ENCODE results near the gene RAB36.

The RAB36 gene

GRCh38 chr22:23166841-23167616, 21.8 kb downstream of the RAB36 start:
- no peak overlapping the region for H3K4me3 ChIP-seq (ENCODE audit: low read depth, low read length)
- H3K9me3 ChIP-seq: no peaks in the 10 kb centered on the region
- no peak for TF ChIP-seq CTCF (IDR thresholded peaks at IDR 0.05; ENCODE audit: low read depth, low read length)
- DNase-seq: peak; percentile 47
- H3K27me3 ChIP-seq: no peaks in the 10 kb centered on the region
- H3K36me3 ChIP-seq: no peaks in the 10 kb centered on the region
- no peaks in the 10 kb centered on the region for H3K4me1 ChIP-seq

- no peak for TF ChIP-seq CTCF (IDR thresholded peaks at IDR 0.05; ENCODE audit: low read depth, low read length)
- Histone ChIP-seq H3K4me1 (no peaks in the 10 kb centered on the region), H3K9me3 (no peaks in the 10 kb centered on the region), H3K4me3 (ENCODE audit: low read depth, low read length) (no peak overlapping the region), H3K36me3 (no peaks in the 10 kb centered on the region), H3K27me3 (no peaks in the 10 kb centered on the region)
- DNase-seq: no peak
These were observed 23.2 kb downstream of the RAB36 start for GRCh38 chr22:23168391-23169042.

- DNase-seq: no peak
- H3K4me3 ChIP-seq (ENCODE audit: low read depth, low read length): no peak overlapping the region
- no peak for TF ChIP-seq CTCF (IDR thresholded peaks at IDR 0.05; ENCODE audit: low read depth, low read length)
- no peaks in the 10 kb centered on the region for H3K9me3 ChIP-seq
- no peaks in the 10 kb centered on the region for H3K36me3 ChIP-seq
- H3K27me3 ChIP-seq: no peaks in the 10 kb centered on the region
- no peaks in the 10 kb centered on the region for H3K4me1 ChIP-seq
These were observed 23.7 kb downstream of the RAB36 start for GRCh38 chr22:23169043-23169406.

- Histone ChIP-seq H3K36me3 (no peaks in the 10 kb centered on the region), H3K4me1 (no peaks in the 10 kb centered on the region), H3K27me3 (no peaks in the 10 kb centered on the region), H3K4me3 (ENCODE audit: low read depth, low read length) (no peak overlapping the region), H3K9me3 (peaks cover 13% of the 10 kb centered on the region; the same call in 1 of the 2 replicates)
- no peak for TF ChIP-seq CTCF (IDR thresholded peaks at IDR 0.05; ENCODE audit: low read depth, low read length)
- DNase-seq: no peak
These were observed 30.8 kb downstream of the RAB36 start for GRCh38 chr22:23175817-23176644.

GRCh38 chr22:23176645-23177027, 31.4 kb downstream of the RAB36 start:
- no peak for DNase-seq
- TF ChIP-seq CTCF (IDR thresholded peaks at IDR 0.05; ENCODE audit: low read depth, low read length): no peak
- H3K4me3 ChIP-seq (ENCODE audit: low read depth, low read length): no peak overlapping the region
- peaks cover 13% of the 10 kb centered on the region; the same call in 1 of the 2 replicates for H3K9me3 ChIP-seq
- H3K4me1 ChIP-seq: no peaks in the 10 kb centered on the region
- H3K27me3 ChIP-seq: no peaks in the 10 kb centered on the region
- H3K36me3 ChIP-seq: peaks cover 2% of the 10 kb centered on the region
